ENCODE results near the gene NLRP7. TPM values are rescaled to one million over a fixed set of nuclear protein-coding genes. Genes with fewer than 3 reads are reported as not detected.

NLRP7 gene
- total RNA-seq, 1 experiment from 2014 or later: 1.1 TPM

DNA sequence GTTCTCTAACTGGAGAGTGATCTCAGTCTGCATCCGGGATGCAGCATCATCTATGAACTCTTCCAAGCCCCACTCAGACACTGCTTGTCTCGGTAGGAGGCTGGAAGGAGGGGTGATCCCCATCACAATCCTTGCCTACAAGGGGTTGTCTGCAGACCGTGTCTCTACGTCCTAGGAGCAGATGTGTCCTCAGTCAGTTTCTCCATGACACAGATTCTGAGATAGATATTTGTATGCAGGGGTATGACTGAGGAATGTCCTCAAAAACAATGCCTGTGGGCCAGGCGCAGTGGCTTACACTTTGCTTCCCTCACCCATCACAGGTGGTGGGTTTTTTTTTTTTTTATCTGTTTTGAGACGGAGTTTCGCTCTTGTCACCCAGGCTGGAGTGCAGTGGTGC lies 40.5 kb downstream of the NLRP7 start:
- Histone ChIP-seq H3K9ac (ENCODE audit: extremely low read depth, insufficient read length, low read length) (no peak overlapping the region), H4K8ac (replicated peaks; ENCODE audit: insufficient read length, low read depth, low read length) (no peak overlapping the region), H2BK120ac (ENCODE audit: low read depth, low read length, poor library complexity, severe bottlenecking) (no peak overlapping the region), H3K23ac (ENCODE audit: insufficient read length, low read depth, low read length) (no peak overlapping the region), H3K27me3 (ENCODE audit: insufficient read depth, low read length) (no peaks in the 10 kb centered on the region), H2BK5ac (ENCODE audit: insufficient read length, low read length) (no peak overlapping the region), H2BK15ac (ENCODE audit: low read depth, low read length) (no peak overlapping the region), H3K9me3 (ENCODE audit: control insufficient read depth, low read depth, low read length) (no peaks in the 10 kb centered on the region), H2AK5ac (ENCODE audit: insufficient read length, low read length) (no peak overlapping the region), H3K56ac (ENCODE audit: insufficient read length, low read depth, low read length) (no peak overlapping the region), H4K5ac (ENCODE audit: insufficient read length, low read depth, low read length) (no peak overlapping the region), H3K4ac (ENCODE audit: low read depth, low read length) (no peak overlapping the region), H3K79me1 (ENCODE audit: insufficient read depth, low read depth, low read length, poor library complexity, severe bottlenecking) (no peaks in the 10 kb centered on the region), H2BK12ac (ENCODE audit: insufficient read length, low read depth, low read length) (no peak overlapping the region), H3K27ac (ENCODE audit: insufficient read length, low read depth, low read length) (no peak overlapping the region), H4K20me1 (ENCODE audit: control insufficient read depth, insufficient read depth, insufficient read length) (no peaks in the 10 kb centered on the region), H3K79me2 (ENCODE audit: insufficient read depth, low read length) (no peaks in the 10 kb centered on the region), H3K4me2 (ENCODE audit: insufficient read depth, insufficient read length, low read length) (no peak overlapping the region), H3K14ac (ENCODE audit: insufficient read depth, low read length) (no peak overlapping the region), H3K18ac (ENCODE audit: insufficient read length, low read depth, low read length) (no peak overlapping the region), H2BK20ac (ENCODE audit: low read depth, low read length, poor library complexity, severe bottlenecking) (no peak overlapping the region), H3T11ph (ENCODE audit: low read length) (no peak overlapping the region), H4K91ac (ENCODE audit: insufficient read length, low read depth, low read length) (no peak overlapping the region), H3K23me2 (ENCODE audit: insufficient read length, low read depth, low read length, poor library complexity, severe bottlenecking) (no peaks in the 10 kb centered on the region), H2AFZ (ENCODE audit: low read length) (no peak overlapping the region), H3K4me1 (ENCODE audit: insufficient read depth, low read length) (peaks cover 4% of the 10 kb centered on the region)
- H3K27me3 Mint-ChIP-seq (ENCODE audit: low read depth): no peaks in the 10 kb centered on the region
- peaks cover 0 to 17% of the 10 kb centered on the region in 2 experiments; a peak in 2 of 4 replicates for H3K4me1 Mint-ChIP-seq
- peaks cover 2 to 13% (median 6%) of the 10 kb centered on the region in 3 experiments; a peak in 4 of 7 replicates for H3K36me3 Mint-ChIP-seq (ENCODE audit: insufficient read depth in 1 of 3, low read depth in 3 of 3)
- TF ChIP-seq, protein P1, sequence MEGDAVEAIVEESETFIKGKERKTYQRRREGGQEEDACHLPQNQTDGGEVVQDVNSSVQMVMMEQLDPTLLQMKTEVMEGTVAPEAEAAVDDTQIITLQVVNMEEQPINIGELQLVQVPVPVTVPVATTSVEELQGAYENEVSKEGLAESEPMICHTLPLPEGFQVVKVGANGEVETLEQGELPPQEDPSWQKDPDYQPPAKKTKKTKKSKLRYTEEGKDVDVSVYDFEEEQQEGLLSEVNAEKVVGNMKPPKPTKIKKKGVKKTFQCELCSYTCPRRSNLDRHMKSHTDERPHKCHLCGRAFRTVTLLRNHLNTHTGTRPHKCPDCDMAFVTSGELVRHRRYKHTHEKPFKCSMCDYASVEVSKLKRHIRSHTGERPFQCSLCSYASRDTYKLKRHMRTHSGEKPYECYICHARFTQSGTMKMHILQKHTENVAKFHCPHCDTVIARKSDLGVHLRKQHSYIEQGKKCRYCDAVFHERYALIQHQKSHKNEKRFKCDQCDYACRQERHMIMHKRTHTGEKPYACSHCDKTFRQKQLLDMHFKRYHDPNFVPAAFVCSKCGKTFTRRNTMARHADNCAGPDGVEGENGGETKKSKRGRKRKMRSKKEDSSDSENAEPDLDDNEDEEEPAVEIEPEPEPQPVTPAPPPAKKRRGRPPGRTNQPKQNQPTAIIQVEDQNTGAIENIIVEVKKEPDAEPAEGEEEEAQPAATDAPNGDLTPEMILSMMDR (conservative IDR thresholded peaks at IDR 0.05): no peak
- H3K27ac Mint-ChIP-seq: no peak overlapping the region
- no CpG with 5 or more reads among the region's 7 CpGs for WGBS (ENCODE audit: extremely low coverage, insufficient read length, low lambda C conversion rate)
- DNase-seq: no peak
- no peak overlapping the region for H3K4me3 Mint-ChIP-seq
- H3K9me3 Mint-ChIP-seq: peaks cover 4 to 83% of the 10 kb centered on the region in 2 experiments; a peak in 4 of 5 replicates
